DMS 273 (cell line): ENCODE data around the gene KRTCAP3.
"Not testable (repeated sequence)": the region's sequence is repeated elsewhere in the genome, so short reads cannot be mapped to it uniquely, and the experiment has no call there.

Source experiments
- DNase-seq: peaks from one replicate; lab custom pipeline; 2025; ENCODE audit not compliant: unreplicated experiment; lab: John Stamatoyannopoulos, UW

The KRTCAP3 gene

GRCh38 chr2:27441958-27442919 lies at the start of gene KRTCAP3:
Gene KRTCAP3 (plus strand): TSS chr2:27442381. CDS start chr2:27442413, 32 bp downstream.
- DNase-seq, result peak; percentile 76

DNA sequence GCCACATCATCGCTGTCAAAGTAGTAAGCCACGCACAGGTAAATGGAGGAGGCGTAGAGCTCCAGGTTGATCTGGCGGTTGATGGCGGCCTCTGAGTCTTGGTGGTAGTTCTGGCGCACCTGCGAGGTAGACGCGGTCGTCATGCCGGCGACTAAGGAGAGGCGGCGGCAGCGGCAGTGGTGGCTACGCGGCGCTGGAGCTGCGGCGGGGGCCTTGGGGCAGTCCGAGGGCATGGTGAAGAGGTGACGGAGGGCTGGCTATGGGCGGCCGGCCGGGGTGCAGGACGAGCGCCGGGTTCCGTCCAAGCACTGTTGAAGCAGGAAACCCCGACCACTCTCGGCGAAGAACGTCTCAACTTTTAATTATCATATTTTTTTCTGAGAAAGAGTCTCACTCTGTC lies 49.0 kb upstream of the KRTCAP3 start:
- DNase-seq, result no peak

DNA sequence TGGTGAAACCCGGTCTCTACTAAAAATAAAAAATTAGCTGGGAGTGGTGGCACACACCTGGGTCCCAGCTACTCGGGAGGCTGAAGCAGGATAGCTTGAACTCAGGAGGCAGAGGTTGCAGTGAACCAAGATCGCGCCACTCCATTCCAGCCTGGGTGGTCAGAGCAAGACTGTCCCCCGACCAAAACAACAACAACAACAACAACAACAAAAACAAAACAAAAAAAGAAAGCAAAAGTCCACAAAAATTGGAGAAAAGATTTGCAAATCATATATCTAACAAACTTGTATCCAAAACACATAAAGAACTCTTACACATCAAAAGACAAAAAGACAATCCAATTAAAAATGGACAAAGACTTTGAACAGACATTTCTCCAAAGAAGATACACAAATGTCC lies 43.2 kb upstream of the KRTCAP3 start:
- no peak for DNase-seq

DNA sequence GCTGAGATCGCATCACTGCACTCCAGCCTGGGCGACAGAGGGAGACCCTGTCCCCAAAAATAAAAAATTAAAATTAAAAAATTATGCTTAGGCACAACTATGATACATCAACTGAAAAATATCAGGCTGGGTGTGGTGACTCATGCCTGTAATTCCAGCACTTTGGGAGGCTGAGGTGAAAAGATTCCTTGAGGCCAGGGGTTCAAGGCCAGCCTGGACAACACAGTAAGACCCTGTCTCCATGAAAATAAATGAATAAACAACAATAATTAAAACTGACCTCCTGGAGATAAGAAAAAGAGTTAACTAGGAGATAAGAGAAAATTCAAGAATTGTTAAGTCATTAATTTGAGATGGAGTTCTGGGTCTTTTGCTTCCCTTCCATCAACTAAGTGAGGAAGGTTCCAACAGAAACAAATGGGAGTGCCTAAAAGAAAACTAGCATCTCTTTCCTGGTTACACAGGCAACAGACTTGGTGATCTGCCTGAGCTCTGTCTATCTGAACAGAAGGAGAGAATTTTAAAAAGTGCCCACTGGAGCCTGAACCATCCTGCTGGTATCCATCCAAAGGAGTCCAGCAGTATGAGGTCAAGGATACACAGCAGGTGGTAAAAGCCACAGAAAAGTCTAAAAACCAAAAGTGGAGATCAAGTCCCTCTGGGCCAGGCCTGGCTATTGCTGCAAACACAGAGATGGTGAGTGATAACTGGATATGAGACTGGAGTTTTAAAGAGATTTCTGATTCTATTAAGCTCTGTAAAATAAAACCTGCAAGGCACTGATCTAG lies 41.6 kb upstream of the KRTCAP3 start:
- no peak for DNase-seq

DNA sequence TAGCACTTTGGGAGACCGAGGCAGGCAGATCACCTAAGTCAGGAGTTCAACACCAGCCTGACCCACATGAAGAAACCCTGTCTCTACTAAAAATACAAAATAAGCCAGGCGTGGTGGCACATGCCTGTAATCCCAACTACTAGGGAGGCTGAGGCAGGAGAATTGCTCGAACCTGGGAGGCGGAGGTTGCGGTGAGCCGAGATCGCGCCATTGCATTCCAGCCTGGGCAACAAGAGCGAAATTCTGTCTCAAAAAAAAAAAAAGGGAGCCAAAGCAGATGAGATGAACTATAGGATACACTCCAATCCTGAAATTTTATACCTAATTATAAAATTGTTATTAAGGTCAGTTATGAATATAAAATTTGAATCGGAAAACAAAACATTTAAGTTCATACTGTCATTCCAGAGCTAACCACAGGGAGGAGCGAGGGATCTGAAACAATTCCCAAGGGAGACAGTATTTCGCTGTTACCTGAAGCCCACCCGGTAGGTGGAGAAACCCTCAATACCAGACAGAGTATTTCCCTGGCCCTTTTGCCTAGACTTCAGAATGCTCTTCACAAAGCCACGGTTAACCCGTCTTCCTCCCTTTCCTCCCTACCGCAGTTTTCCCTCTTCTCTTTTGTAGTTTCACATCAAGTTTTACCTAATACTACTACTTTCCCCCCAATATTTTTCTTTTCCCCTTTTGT lies 34.2 kb upstream of the KRTCAP3 start:
- DNase-seq, result peak; percentile 81

DNA sequence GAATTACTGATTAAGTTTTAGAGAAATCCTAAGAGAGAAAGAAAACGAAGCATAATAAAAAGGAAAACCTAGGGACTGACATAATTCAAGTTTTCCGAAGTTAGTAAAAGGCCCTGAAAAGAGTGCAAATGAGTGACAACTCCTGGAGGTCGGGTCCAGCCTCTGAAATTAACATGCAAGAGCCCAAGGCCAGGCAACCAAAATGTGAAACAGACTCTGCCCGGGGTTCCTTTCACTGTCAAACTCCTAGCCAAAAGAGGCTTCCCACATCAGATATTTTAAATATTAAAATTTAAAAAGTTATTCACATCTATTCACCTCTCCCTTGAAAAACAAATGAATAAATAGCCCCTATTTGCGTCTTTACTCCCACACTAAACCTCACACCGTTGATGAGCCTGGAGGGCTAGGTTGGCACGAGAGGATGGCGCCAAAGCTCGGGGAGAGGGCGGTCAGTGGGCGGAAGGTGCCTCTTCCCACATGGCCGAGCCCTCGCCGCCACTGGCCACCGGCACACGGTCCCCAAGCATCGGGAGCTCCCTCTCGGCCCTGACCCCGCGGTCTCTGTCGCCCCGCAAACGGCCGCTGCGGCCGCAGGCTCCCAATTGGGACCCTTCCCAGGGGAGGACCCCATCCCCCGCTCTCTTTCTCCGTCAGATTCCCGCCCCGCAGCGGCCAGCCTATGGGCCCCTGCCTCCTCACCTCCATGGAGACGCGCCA lies 33.4 kb upstream of the KRTCAP3 start:
- peak; percentile 88 for DNase-seq

- peak; percentile 98 for DNase-seq
Observed at GRCh38 chr2:27409321-27410073, 32.7 kb upstream of the KRTCAP3 start, which contains the start of gene PPM1G. Gene PPM1G (minus strand): TSS chr2:27409591. CDS start chr2:27409422, 169 bp downstream.

DNA sequence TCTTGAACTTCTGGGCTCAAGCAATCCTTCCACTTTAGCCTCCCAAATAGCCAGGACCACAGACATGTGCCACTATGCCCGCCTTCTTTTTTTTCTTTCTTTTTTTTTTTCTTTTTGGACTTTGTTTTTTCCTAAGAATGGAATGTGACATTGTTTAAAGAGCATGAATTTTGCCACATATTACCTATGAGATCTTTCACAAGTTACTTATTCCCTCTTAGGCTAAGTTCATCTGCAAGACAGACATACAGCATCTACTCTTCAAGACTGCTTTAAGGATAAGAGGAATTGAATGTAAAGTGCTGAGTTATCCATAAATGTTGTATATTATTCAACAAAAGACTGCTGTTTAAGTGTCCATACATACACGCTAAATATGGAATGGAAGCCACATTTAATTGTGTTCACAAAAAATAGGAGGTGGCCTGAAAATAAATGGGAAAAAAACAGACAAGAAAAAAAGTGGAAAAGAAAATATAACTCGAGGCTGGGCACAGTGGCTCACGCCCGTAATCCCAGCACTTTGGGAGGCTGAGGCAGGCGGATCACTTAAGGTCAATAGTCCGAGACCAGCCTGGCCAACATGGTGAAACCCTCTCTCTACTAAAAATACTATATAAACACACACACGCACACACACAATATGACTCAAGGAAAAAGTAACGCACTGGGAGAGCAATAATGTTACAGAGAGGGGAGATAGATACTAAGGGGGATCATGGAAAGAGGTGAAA lies 29.6 kb upstream of the KRTCAP3 start:
- DNase-seq, result no peak

- DNase-seq, result no peak
Observed at GRCh38 chr2:27416151-27416550, 26.0 kb upstream of the KRTCAP3 start.

DNA sequence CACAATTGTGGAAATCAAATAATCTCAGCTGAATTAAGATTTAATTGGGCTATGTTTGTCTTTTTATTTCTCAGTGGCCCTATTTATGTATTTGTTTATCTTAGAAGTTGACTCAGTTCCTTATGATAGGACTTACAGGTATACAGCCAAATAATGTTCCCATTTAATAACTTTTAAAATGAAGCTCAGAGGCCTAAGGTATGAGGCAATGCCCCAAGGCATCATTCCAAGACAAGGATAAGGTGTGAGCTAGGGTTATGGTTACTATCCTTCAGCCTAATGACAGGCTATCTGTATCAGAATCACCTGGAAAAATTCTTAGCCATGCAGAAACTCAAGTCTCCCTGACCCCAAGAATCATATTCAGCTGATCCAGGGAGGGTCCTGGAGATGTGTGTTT lies 21.2 kb upstream of the KRTCAP3 start:
- no peak for DNase-seq

DNA sequence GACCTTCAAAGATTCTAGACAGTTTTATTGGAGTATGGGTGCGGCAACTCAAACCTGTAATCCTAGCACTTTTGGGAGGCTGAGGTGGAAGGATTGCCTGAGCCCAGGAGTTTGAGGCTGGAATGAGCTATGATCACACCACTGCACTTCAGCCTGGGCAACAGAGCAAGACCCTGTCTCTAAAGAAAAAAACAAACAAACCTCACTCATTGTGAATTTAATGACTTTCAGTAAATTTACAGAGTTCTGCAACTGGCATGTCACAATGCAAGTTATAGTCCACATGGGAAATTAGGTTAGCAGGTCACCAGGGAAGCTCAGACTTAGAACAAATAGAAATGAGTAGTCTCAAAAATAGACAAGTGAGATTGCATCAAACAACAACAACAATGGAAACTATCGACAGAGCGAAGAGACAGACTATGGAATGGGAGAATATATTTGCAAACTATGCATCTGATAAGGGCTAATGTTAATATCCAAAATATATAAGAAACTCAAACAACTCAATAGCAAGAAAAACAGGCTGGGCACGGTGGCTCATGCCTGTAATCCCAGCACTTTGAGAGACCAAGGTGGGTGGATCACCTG lies 20.4 kb upstream of the KRTCAP3 start:
- no peak for DNase-seq

DNA sequence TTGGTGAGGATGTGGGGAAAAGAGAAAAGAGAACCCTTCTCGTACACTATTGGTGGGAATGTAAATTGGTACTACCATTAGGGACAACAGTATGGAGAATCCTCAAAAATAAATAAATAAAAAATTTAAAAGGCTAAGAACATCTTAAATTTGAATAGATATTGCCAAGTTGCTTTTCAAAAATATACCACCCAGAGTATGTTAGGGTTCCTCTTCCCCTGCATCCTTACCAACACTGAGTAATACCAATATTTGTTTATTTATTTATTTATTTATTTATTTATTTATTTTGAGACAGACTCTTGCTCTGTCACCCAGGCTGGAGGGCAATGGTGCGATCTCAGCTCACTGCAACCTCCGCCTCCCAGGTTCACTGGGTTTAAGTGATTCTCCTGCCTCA lies 19.2 kb upstream of the KRTCAP3 start:
- DNase-seq, result no peak

- not testable (repeated sequence) for DNase-seq
Observed at GRCh38 chr2:27425039-27425438, 17.1 kb upstream of the KRTCAP3 start.

DNA sequence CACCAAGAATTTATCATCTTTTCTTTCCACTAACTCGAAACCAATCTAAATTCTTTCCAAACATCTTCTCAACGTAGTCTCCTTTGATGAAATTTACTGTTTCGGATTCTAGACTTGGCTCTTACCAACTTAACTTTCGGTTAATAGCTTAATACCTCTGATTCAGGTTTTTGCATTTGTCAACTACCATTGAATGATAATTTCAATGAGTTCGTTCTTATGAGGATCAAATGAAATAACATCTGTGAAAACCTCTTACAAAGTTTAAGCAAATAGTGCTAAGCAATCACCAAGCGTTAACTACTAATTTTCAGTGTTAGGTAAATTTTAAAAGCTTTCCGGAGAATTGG lies 14.3 kb upstream of the KRTCAP3 start:
- no peak for DNase-seq

- peak; percentile 98 for DNase-seq
Observed at GRCh38 chr2:27428213-27428977, 13.8 kb upstream of the KRTCAP3 start, which contains the start of gene NRBP1. Gene NRBP1 (plus strand): TSS chr2:27428631. CDS start chr2:27433274, 4,643 bp downstream.

- peak; percentile 91 for DNase-seq
Observed at GRCh38 chr2:27428978-27429541, 13.1 kb upstream of the KRTCAP3 start.

- peak; percentile 25 for DNase-seq
Observed at GRCh38 chr2:27431395-27431794, 10.8 kb upstream of the KRTCAP3 start.

- DNase-seq, result no peak
Observed at GRCh38 chr2:27435628-27436027, 6.6 kb upstream of the KRTCAP3 start.
